BE2C (cell line): ENCODE measurements around the gene CLSTN2.

Source experiments
- DNase-seq: peaks from one replicate; pipeline ENCODE4 v3.0.0-alpha.2; 2020
- H3K27me3 ChIP-seq: fragments of 250-450 bp; sonication (Bioruptor Pico); 2 replicates; pipeline ENCODE4 v1.5.1; 2020; ENCODE audit warnings: mild to moderate bottlenecking
- H3K36me3 ChIP-seq: fragments of 250-450 bp; sonication (Bioruptor Pico); 2 replicates; pipeline ENCODE4 v1.5.1; 2020; ENCODE audit warnings: mild to moderate bottlenecking
- H3K4me1 ChIP-seq: fragments of 250-450 bp; sonication (Bioruptor Pico); 2 replicates; pipeline ENCODE4 v1.5.1; 2020
- H3K4me3 ChIP-seq: 2 replicates; pipeline ENCODE4 v1.5.1; 2011; ENCODE audit warnings: low read depth, low read length
- H3K9me3 ChIP-seq: fragments of 250-450 bp; sonication (Bioruptor Pico); 2 replicates; pipeline ENCODE4 v1.5.1; 2020
- TF ChIP-seq, protein P1 (sequence below): IDR thresholded peaks from 2 replicates; pipeline ENCODE4 v1.5.1; 2012; ENCODE audit warnings: mild to moderate bottlenecking, low read depth, low read length

CLSTN2 gene

DNA sequence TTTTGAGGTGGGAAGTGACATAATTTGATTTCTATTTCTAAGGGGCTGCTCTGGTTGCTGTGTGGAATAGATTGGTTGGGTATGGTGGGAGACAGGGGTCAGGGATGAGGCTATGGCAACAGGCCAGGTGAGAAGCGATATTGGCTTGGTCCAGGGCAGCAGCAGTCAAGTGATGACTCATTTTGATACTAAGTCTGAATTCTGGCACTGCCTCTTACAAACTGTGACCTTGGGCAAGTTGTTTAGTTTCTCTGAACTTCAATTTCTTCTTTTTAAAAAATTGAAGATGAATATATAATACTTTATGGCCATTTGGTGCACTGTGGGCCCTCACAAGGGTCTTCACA, 40.4 kb upstream of the CLSTN2 start:
- TF ChIP-seq, protein P1, sequence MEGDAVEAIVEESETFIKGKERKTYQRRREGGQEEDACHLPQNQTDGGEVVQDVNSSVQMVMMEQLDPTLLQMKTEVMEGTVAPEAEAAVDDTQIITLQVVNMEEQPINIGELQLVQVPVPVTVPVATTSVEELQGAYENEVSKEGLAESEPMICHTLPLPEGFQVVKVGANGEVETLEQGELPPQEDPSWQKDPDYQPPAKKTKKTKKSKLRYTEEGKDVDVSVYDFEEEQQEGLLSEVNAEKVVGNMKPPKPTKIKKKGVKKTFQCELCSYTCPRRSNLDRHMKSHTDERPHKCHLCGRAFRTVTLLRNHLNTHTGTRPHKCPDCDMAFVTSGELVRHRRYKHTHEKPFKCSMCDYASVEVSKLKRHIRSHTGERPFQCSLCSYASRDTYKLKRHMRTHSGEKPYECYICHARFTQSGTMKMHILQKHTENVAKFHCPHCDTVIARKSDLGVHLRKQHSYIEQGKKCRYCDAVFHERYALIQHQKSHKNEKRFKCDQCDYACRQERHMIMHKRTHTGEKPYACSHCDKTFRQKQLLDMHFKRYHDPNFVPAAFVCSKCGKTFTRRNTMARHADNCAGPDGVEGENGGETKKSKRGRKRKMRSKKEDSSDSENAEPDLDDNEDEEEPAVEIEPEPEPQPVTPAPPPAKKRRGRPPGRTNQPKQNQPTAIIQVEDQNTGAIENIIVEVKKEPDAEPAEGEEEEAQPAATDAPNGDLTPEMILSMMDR: no peak
- Histone ChIP-seq H3K36me3 (no peaks in the 10 kb centered on the region), H3K4me3 (no peak overlapping the region), H3K4me1 (no peaks in the 10 kb centered on the region), H3K27me3 (no peaks in the 10 kb centered on the region), H3K9me3 (no peaks in the 10 kb centered on the region)
- no peak for DNase-seq

DNA sequence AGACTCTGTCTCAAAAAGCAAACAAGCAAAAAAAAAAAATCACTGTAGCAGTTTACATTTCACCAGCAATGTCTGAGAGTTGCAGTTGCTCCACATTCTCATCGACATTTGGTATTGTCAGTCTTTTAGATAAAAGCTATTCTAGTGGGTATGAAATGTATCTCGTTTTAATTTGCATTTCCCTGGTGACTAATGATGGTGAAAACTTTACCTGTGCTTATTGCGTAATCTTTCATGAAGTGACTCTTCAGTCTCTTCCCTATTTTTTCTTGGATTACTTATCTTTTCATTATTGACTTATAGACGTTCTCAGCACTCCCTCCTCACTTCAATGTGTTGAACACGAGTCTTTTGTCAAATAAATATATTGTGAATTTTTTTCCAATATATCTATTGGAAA, 37.2 kb upstream of the CLSTN2 start:
- H3K27me3 ChIP-seq: no peaks in the 10 kb centered on the region
- no peaks in the 10 kb centered on the region for H3K9me3 ChIP-seq
- no peak overlapping the region for H3K4me3 ChIP-seq
- H3K4me1 ChIP-seq: no peaks in the 10 kb centered on the region
- no peaks in the 10 kb centered on the region for H3K36me3 ChIP-seq
- TF ChIP-seq, protein P1: no peak
- DNase-seq: no peak

DNA sequence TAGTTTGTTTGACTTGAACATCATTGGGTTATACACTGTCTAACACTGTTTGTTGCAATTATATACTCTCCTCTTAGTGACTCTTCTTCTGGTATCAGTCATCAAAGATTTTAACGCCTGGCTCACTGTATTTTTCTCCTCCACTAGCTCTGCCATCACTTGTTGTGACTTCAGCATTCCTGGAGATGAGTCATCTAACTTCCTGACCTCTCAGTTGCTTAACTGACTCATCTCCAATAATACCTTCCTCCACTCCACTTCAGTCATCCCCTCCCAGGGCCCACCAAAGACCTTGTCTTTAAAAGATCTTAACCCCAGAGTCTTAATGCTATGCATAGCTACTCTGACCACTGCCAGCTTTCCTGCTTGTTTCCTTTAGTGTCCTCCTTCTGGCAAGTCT, 28.6 kb upstream of the CLSTN2 start:
- no peaks in the 10 kb centered on the region for H3K36me3 ChIP-seq
- TF ChIP-seq, protein P1: no peak
- H3K9me3 ChIP-seq: no peaks in the 10 kb centered on the region
- DNase-seq: no peak
- H3K4me3 ChIP-seq: no peak overlapping the region
- no peaks in the 10 kb centered on the region for H3K27me3 ChIP-seq
- H3K4me1 ChIP-seq: no peaks in the 10 kb centered on the region

DNA sequence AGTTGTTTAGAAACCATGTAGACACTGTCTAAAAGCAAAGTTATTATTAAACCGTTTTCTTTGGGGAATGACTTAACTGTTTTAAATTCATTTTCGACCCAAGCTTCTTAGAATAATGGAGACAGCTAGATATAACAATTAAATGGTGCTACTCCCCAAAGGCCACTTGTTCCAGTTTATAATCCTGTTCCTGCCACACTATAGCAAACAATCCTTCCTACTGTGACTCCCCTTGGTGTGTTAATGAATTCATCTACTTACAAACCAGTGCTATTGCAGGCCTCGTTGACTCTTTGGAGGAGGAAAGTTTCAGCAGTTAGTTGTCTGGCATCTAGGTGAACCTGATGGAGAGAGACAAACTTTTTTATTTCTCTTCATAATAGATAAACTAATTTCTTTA, 25.2 kb upstream of the CLSTN2 start:
- Histone ChIP-seq H3K27me3 (no peaks in the 10 kb centered on the region), H3K36me3 (no peaks in the 10 kb centered on the region), H3K4me1 (no peaks in the 10 kb centered on the region), H3K9me3 (no peaks in the 10 kb centered on the region), H3K4me3 (no peak overlapping the region)
- no peak for DNase-seq
- TF ChIP-seq, protein P1: no peak

DNA sequence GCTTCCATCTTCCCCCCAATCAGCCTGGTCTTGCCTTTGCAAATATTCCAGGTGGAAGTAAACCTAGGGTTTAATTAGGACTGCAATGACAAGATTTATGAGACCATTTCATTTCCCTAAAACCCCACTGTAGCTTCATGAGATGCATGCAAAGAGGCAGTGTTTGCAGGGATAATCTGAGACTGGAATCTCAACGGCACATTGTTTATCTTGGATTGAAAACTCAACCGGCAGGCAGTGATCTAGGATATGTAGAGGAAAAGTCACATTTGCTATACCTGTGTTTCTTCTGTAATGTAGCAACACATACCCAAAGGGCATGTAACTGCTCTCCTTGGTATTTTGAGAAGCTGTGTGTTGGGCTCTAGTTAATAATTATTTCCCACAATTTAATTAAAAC, 18.7 kb upstream of the CLSTN2 start:
- no peaks in the 10 kb centered on the region for H3K4me1 ChIP-seq
- H3K9me3 ChIP-seq: no peaks in the 10 kb centered on the region
- H3K4me3 ChIP-seq: no peak overlapping the region
- no peak for DNase-seq
- no peaks in the 10 kb centered on the region for H3K27me3 ChIP-seq
- no peaks in the 10 kb centered on the region for H3K36me3 ChIP-seq
- TF ChIP-seq, protein P1: no peak

DNA sequence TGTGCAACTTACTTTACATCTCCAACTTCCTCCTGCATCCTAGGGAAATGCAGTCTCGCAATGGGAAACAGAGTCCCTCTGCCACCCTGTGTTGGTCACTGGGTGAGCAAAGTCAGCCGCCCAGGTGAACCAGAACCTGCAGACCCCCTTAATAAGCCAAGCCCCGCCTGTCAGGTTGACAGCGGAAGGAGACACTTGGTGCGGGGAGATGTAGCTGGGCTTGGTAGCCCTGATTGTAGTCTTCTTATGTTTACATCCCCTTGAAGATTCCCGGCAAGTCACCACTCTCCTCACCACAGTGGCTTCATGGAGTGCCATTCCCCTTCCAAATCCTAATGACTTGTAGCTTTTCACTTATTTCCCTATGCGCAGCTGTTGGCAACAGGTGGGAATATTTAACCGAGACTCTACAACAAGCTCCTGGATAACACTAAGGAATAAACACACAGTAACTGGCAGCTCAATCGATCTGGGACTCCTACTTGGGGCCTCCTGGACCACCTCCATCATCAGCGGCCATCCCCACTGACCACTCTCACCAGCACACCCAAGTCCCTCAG, 17.7 kb upstream of the CLSTN2 start:
- Histone ChIP-seq H3K9me3 (no peaks in the 10 kb centered on the region), H3K4me3 (no peak overlapping the region), H3K36me3 (no peaks in the 10 kb centered on the region), H3K4me1 (no peaks in the 10 kb centered on the region), H3K27me3 (no peaks in the 10 kb centered on the region)
- DNase-seq: no peak
- TF ChIP-seq, protein P1: no peak
